ENCODE data around the gene MICU2.

Gene MICU2

GRCh38 chr13:21481359-21481758 lies 122.6 kb downstream of the MICU2 start:
- no peak for DNase-seq

GRCh38 chr13:21478881-21479808 lies 124.8 kb downstream of the MICU2 start:
- peak in 2 of 5 experiments; percentile 36 to 75 for DNase-seq

- peak; percentile 50 to 82 (median 63) for DNase-seq
Observed at GRCh38 chr13:21476893-21477472, 127.0 kb downstream of the MICU2 start.

GRCh38 chr13:21475115-21475514 lies 128.9 kb downstream of the MICU2 start:
- no peak for DNase-seq

GRCh38 chr13:21470785-21471184 lies 133.2 kb downstream of the MICU2 start:
- DNase-seq = no peak

- no peak for DNase-seq
Observed at GRCh38 chr13:21466527-21466926, 137.4 kb downstream of the MICU2 start.

- DNase-seq = no peak
Observed at GRCh38 chr13:21465710-21466160, 138.2 kb downstream of the MICU2 start.

- no peak for DNase-seq
Observed at GRCh38 chr13:21463424-21463823, 140.5 kb downstream of the MICU2 start.

- no peak for DNase-seq
Observed at GRCh38 chr13:21461131-21461530, 142.8 kb downstream of the MICU2 start.

- peak; percentile 82 to 91 (median 84) for DNase-seq
Observed at GRCh38 chr13:21458813-21459701, 144.9 kb downstream of the MICU2 start, which contains the start of gene ZDHHC20. ZDHHC20 (minus strand) TSS chr13:21459303; CDS start chr13:21459171, 132 bp downstream.

GRCh38 chr13:21458451-21458812 lies 145.5 kb downstream of the MICU2 start:
- peak in 3 of 5 experiments; percentile 25 to 71 (median 36) for DNase-seq

GRCh38 chr13:21453387-21454081 lies 150.4 kb downstream of the MICU2 start:
- DNase-seq = no peak

- no peak for DNase-seq
Observed at GRCh38 chr13:21450936-21451335, 153.0 kb downstream of the MICU2 start.

- DNase-seq = no peak
Observed at GRCh38 chr13:21446656-21447055, 157.3 kb downstream of the MICU2 start.

GRCh38 chr13:21445759-21446158 lies 158.2 kb downstream of the MICU2 start:
- no peak for DNase-seq

GRCh38 chr13:21443171-21443570 lies 160.8 kb downstream of the MICU2 start:
- no peak for DNase-seq
